Mesothelial cell of epicardium (in vitro differentiated cells): ENCODE data around the gene CNKSR3. TPM values are rescaled to one million over a fixed set of nuclear protein-coding genes. Genes with fewer than 3 reads are reported as not detected.
A peak's percentile ranks its signal among the peaks of the same experiment; 100 is the strongest.

Experiments
- DNase-seq, 2 experiments: peaks; one replicate each; pipeline ENCODE4 v3.0.0; 2021; ENCODE audit warnings: low spot score in 2 of 2; ENCODE audit not compliant: unreplicated experiment in 2 of 2
- H3K27ac Mint-ChIP-seq: 2 replicates; pipeline ENCODE4 v1.8.0; 2021; ENCODE audit warnings: mixed read lengths
- H3K27me3 Mint-ChIP-seq: 2 replicates; pipeline ENCODE4 v1.8.0; 2021; ENCODE audit warnings: low read depth, mixed read lengths
- H3K36me3 Mint-ChIP-seq: 2 replicates; pipeline ENCODE4 v1.8.0; 2021; ENCODE audit warnings: mixed read lengths
- H3K4me1 Mint-ChIP-seq: 2 replicates; pipeline ENCODE4 v1.8.0; 2021; ENCODE audit warnings: mixed read lengths
- H3K4me3 Mint-ChIP-seq: 2 replicates; pipeline ENCODE4 v1.8.0; 2021; ENCODE audit warnings: mild to moderate bottlenecking, moderate library complexity, mixed read lengths
- H3K9me3 Mint-ChIP-seq: 2 replicates; pipeline ENCODE4 v1.8.0; 2021; ENCODE audit warnings: mixed read lengths
- total RNA-seq: library from RNA; stranded (reverse); gene quantifications from 3 replicates; pipeline ENCODE4 v1.2.1, GENCODE V29; 2021
- TF ChIP-seq, protein P1 (sequence below): fragments of 200-600 bp; sonication (generic); IDR thresholded peaks from one replicate; pipeline ENCODE4 v1.5.0; 2021; ENCODE audit warnings: antibody characterized with exemption; ENCODE audit not compliant: unreplicated experiment

CNKSR3 gene
- total RNA-seq, 1 donor from 2014 or later: 13.4 TPM

DNA sequence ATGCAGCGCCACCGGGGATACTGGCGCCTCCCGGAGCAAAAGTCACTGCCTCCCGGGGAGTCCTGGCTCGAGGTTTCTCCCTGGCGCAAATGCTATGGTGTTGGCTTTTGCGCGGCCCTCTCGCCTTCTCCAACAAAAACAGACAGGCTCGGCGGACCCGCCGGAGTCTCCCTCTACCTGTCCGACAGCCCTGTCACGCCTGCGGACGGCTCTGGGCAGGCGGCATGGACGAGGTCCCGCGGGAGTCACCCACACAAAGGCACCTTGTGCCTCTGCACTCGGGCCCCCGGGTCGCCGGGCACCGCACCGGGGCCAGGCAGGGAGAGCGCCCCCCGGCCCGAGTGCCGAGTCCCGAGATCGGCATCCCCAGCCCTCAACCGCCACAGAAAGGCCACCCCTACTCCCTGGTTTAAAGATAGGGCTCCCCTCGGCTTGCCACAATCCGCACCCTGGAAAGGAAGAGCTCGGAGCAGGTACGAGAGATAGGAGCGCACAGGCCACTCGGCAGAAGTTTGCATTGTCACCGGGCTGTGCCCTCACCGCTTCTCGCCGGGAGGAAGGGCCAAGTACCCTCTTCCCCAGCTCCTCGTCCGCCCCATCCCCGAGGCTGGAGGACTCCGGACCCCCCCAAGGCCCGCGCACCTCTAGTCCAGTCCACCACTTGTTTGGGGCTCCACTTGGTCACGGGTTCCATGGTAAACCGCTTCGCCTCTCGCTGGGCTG, 903 bp downstream of the CNKSR3 start:
- no peaks in the 10 kb centered on the region for H3K9me3 Mint-ChIP-seq
- peak overlapping the region; percentile 88 for H3K4me3 Mint-ChIP-seq
- peaks cover 37% of the 10 kb centered on the region for H3K4me1 Mint-ChIP-seq
- H3K36me3 Mint-ChIP-seq: peaks cover 5% of the 10 kb centered on the region
- no peaks in the 10 kb centered on the region for H3K27me3 Mint-ChIP-seq
- DNase-seq: peak; percentile 27 to 52
- TF ChIP-seq, protein P1, sequence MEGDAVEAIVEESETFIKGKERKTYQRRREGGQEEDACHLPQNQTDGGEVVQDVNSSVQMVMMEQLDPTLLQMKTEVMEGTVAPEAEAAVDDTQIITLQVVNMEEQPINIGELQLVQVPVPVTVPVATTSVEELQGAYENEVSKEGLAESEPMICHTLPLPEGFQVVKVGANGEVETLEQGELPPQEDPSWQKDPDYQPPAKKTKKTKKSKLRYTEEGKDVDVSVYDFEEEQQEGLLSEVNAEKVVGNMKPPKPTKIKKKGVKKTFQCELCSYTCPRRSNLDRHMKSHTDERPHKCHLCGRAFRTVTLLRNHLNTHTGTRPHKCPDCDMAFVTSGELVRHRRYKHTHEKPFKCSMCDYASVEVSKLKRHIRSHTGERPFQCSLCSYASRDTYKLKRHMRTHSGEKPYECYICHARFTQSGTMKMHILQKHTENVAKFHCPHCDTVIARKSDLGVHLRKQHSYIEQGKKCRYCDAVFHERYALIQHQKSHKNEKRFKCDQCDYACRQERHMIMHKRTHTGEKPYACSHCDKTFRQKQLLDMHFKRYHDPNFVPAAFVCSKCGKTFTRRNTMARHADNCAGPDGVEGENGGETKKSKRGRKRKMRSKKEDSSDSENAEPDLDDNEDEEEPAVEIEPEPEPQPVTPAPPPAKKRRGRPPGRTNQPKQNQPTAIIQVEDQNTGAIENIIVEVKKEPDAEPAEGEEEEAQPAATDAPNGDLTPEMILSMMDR: no peak
- peak overlapping the region; percentile 91 for H3K27ac Mint-ChIP-seq

DNA sequence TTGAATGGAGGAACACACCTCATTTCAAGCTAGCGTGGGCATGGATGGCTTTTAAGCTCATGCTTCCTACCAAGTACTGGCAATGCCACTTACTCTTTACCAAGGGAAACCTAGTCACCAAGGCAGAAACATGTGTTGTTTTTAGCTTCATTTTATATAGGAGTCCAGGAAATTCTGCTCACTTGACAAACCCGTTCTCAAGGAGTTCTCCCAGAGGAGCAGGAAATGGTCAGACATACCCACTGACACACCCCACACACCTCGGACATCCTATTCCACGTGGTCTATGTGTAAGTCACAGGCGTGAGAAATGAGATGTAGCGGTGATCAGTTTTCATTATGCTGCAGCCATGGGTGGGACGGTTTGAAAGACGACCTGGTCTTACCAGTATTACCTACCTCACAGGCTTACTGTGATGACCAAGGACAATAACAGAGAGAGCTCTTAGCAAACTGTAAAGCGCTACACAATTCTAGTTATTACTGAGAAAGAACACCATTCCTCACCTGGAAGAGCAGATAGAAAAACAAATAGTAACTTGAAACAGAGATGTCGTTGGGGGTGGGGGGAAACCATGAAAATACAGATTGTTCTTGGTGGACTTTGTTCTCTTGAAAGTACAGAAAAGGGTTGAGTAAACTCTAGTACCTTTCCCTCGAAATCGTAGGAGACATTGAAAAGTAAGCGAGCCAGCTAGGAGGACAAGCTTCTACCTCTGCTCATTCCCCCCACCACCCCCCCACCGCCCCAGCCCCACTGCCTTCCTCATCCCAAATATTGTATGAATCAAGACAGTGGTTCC, 1.7 kb downstream of the CNKSR3 start:
- Mint-ChIP-seq H3K27me3 (no peaks in the 10 kb centered on the region), H3K4me1 (peaks cover 32% of the 10 kb centered on the region), H3K36me3 (peaks cover 5% of the 10 kb centered on the region), H3K9me3 (no peaks in the 10 kb centered on the region), H3K4me3 (peak overlapping the region; percentile 88), H3K27ac (peak overlapping the region; percentile 91)
- no peak for DNase-seq
- TF ChIP-seq, protein P1: no peak

DNA sequence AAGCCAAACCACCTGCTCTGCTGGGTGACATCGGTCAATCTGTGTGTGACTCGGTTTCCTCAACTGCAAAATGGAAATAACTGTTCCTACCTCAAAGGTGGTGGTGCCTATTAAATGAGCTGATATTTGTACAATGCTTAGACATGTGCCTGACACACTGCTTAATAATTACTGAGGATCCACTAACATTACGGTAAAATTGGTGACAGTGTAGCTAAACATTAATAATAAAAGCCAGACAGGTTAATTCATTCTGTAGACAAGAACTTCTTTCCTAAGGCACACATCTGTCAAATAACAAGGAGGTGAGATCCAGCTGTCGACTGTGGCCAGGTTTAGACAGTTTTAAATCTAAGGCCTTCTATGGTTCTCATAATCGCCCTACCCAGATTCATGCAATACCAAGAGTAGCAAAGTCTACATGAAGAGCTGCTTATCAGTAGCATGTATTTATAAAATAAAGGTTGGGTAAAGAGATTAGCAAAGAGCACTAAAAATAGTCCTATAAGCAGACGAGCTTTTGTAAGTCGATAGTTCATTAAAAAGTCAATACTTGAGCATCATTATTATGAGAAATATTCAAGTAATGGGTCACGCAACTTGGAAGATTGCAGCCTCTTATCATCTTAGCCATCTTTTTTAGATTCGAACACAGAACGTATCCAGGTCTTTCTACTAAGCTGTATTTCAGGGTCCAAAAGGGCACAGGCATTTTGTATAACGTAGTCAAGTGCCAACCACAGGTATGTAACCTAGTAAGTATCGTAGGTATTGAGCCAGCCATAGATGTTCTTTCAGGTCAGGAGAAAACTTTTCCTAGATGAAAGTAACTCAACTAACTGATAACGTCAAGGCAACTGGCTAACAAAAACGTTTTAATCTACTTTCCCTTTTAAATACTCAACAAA, 3.2 kb downstream of the CNKSR3 start:
- Mint-ChIP-seq H3K27me3 (no peaks in the 10 kb centered on the region), H3K4me1 (peaks cover 29% of the 10 kb centered on the region), H3K27ac (no peak overlapping the region), H3K36me3 (peaks cover 5% of the 10 kb centered on the region), H3K9me3 (no peaks in the 10 kb centered on the region), H3K4me3 (peak overlapping the region; percentile 17)
- DNase-seq: no peak
- TF ChIP-seq, protein P1: no peak

DNA sequence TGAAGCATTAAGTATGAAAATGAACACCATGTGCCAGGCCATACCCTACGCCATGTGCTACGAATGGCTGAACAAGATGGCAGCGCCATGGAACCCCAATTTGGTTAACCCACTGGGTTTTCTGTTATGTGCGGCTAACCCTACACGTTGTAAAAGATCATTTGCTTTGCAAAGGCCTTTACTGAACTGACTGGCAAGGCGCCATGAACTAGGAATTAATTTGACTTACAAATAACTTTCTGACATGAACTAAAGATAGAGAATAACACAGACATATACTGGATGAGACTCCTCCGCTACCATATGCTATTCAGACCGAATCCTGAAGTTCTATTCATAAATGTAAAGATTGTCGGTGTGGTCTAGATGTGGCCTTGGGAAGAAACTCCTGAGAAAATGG, 3.9 kb downstream of the CNKSR3 start:
- Mint-ChIP-seq H3K36me3 (peaks cover 5% of the 10 kb centered on the region), H3K9me3 (no peaks in the 10 kb centered on the region), H3K4me3 (no peak overlapping the region), H3K4me1 (peaks cover 23% of the 10 kb centered on the region), H3K27ac (no peak overlapping the region), H3K27me3 (no peaks in the 10 kb centered on the region)
- TF ChIP-seq, protein P1: no peak
- DNase-seq: no peak

DNA sequence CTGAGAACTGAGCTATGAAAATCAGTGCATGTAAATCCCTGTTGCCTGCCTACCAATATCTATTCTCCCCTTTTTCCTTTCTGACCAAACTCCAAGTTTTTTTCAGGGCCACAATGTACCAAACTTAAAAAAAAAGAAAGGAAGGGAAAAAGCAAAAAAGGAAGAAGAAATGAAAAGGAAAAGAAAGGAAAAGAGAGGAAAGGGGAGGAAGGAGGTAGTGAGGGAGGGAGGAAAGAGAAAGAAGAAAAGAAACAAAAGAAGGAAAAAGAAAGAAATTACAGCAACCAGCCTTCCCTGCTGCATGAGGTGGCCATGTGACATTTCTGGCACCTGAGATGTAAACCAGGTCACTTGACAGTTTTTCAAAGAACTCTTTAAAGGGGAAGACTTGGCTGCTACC, 4.4 kb downstream of the CNKSR3 start:
- H3K27ac Mint-ChIP-seq: no peak overlapping the region
- TF ChIP-seq, protein P1: no peak
- H3K36me3 Mint-ChIP-seq: peaks cover 5% of the 10 kb centered on the region
- no peak overlapping the region for H3K4me3 Mint-ChIP-seq
- no peaks in the 10 kb centered on the region for H3K9me3 Mint-ChIP-seq
- no peaks in the 10 kb centered on the region for H3K27me3 Mint-ChIP-seq
- H3K4me1 Mint-ChIP-seq: peaks cover 23% of the 10 kb centered on the region
- no peak for DNase-seq
